ENCODE results near the gene SRBD1.
A peak's percentile ranks its signal among the peaks of the same experiment; 100 is the strongest.

SRBD1 gene

GRCh38 chr2:45595721-45596435 is 15.2 kb downstream of the SRBD1 start:
- DNase-seq, result no peak

GRCh38 chr2:45591073-45591472 is 20.0 kb downstream of the SRBD1 start:
- no peak for DNase-seq

DNA sequence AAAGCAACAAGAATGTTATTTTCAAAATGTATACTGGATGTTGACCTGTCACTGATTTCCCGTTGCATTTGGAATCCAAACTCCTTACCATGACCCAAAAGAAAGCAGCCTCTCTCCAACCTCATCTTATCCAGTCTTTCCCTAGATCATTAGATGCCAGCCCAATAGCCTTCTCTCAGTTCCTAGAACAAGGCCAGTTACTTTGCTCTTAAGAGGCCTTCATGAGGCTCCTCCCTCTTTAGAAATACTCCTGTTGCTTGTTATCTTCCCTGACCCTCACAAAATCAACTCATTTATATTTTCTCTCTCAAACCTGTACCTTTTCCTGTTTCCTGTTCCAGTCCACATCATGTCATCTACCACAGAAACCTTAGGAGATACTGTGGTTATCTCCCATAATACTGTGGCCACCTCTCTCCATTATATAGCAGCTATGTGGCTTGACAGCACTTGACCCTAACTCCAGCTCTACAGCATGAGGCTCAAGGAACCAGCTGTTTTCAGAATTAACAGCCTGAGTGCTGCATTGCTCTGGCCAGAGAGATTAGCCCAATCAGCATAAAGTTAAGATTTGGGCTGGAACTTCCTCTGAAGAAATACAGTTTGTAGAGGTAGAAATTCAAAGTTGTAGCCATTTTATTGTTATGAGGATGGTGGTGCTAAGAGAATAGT is 22.8 kb downstream of the SRBD1 start:
- no peak for DNase-seq

DNA sequence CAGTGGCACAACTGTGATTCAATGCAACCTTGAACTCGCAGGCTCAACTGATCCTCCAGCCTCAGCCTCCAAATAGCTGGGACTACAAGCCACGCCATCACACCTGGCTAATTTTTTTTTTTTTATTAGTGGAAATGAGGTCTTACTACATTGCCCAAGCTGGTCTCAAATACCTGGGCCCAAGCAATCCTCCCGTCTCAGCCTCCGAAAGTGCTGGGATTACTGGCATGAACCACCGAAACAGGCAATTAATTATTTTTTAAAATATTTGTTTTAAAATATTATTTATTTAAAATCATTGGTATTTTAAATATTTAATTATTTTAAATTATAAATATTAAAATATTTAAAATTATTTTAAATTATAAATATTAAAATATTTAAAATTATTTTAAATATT is 24.5 kb downstream of the SRBD1 start:
- no peak for DNase-seq

DNA sequence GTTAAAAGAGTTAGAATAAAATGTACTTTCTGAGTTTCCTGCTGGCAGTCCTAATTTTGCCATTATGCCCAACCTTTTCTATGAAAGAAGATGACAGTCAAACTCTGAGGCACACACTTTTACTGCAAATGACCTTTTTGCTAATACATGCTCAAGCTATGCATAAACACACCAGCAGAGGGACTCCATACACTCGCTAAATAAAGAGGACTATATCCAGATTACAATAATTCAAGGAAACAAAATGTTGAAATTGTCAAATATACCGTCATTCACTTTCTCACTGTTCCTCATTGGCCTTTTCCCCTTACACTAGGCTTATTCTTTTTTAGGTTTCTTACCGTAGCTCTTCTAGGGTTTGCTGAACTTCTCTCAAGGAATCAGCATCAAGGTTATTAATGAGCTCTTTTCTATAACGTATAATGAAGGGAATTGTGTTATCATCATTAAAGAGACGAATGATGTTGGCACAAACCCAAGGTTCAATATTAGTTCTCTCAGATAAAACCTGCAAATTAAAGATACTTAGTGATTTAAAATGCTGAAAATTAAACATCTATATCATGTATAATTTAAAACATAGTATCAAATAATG is 25.7 kb downstream of the SRBD1 start:
- peak; percentile 36 for DNase-seq

DNA sequence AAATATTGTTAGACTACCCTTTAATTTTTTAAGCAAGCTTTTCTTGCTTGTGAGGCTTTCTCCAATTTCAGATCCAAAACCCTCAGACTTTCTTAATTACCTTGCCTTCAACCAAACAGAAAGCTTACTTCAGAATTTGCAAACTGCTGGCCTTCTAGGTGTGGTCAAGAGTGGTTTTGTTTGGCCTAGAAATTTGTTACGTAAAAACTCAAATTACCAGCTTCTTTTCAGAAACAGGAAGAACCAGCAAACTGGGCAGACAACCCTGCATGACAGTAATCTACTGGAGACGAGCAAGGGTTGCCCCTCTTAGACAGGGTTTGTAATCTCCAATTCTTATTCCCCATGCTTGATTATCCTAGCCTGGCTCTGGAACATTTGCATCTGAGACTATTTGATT is 27.1 kb downstream of the SRBD1 start:
- DNase-seq, result no peak

- DNase-seq, result no peak
These were observed 28.5 kb downstream of the SRBD1 start for GRCh38 chr2:45582522-45582921.

DNA sequence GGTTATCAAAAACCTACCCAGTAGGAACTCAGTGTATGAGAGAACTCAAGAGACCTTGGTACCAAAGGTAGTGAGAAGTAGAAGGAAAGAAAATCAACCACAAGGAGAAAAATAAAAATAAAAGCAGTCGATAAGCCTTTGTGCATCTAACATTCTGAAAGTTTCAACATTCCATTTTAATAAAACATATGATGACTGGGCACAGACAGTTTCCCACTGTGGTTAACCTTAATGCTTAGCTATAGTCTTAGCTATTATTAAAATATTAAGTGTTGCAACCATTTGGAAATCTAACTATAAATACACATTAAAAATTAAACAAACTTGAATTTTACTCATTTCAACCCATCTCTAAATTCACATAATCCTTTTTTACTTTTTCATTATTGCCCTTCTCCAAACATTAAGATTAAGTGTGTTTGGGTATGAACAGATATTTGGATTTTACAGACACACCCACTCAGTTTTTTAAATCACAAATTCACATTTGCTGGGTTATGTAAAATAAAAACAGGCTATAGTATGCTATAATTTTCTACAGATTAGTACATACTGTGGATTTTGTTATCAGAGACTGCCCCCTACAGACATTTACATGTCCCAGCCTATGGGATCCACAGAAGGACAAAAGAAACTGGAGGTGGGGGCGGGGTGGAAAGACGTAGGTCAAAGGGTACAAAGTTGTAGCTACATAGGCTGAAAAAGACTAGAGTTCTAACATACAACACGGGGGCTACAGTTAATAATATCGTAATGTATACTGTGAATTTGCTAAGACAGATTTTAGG is 32.8 kb downstream of the SRBD1 start:
- DNase-seq, result no peak

- no peak for DNase-seq
These were observed 33.6 kb downstream of the SRBD1 start for GRCh38 chr2:45577441-45577840.

GRCh38 chr2:45575881-45576280 is 35.2 kb downstream of the SRBD1 start:
- DNase-seq, result no peak

DNA sequence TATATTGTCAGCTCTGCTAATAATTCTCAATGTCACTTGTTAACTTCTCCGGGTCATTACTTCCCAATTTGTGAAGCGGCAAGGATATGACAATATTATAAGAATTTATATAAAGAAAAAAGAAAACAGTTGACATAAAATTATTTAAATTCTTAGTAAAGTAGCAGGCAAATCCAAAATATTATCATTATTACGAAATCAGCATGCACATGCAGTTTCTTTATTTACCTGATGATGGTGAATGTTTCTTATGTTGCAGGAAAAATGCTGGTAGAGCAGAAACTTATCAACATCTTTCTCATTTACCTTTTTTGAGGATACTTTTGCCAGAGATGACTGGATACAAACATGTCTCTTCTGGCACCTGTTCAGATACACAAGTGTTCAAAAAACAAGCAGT is 38.1 kb downstream of the SRBD1 start:
- no peak for DNase-seq

DNA sequence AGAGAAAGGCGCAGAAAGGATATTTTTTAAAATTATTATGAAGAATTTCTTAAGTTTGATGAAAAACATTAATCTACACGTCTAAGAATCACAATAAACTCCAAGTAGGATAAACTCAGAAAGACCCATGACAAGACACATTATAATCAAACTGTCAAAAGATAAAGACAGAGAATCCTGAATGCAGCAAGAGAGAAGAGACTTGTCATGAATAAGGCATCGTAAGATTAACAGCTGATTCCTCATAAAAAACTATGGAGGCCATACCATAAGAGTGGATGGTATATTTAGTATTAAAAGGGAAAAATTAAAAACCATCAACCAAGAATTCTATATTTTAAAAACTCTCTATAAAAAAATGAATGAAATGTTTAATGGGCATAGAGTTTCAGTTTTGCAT is 39.1 kb downstream of the SRBD1 start:
- no peak for DNase-seq

DNA sequence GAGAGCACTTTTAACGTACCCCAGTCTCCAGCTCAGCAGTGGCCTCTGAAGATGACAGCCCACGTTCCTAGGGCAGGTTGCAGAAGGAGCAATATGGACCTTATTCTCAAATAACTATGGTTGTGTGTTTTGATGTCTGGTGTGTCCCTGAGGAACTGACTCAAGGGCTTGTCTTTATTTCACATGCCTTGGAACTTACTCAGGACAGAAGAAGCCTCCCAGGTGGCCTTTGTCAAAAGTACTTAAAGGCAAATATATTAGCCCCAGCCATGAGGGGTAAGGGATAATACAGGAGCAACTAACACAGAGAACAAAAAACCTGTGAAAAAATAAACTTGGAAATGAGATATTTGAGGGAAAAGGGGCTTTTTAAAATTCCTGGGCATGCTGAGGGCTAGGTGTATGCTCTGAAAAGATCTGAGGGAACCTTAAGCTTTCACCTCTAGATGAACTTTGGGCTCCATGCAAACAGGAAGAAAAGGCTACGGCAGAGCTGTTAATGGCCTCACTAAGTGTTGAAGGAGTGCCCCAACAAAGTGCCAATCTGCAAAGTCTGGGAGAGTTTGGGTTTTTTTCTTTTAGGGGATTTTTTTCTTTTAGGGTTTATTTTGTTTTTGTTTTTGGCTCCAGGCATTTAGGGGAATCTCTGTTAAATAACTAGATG is 40.3 kb downstream of the SRBD1 start:
- DNase-seq, result no peak

DNA sequence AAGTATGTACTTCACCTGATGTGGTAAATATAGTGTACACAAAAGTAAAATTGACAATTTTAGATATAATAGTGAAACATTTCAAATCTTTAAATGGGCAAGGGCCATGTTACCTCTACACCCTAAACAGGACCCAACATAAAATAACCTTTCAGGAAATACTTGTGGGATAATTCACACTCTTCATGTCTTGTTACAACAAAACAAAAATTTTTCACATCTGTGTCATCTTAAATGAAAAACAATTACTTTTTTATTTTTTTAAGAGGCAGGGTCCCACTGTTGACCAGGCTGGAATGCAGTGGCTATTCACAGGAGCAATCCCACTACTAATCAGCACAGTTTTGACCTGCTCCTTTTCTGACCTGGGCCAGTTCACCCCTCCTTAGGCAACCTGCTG is 42.1 kb downstream of the SRBD1 start:
- DNase-seq, result no peak

DNA sequence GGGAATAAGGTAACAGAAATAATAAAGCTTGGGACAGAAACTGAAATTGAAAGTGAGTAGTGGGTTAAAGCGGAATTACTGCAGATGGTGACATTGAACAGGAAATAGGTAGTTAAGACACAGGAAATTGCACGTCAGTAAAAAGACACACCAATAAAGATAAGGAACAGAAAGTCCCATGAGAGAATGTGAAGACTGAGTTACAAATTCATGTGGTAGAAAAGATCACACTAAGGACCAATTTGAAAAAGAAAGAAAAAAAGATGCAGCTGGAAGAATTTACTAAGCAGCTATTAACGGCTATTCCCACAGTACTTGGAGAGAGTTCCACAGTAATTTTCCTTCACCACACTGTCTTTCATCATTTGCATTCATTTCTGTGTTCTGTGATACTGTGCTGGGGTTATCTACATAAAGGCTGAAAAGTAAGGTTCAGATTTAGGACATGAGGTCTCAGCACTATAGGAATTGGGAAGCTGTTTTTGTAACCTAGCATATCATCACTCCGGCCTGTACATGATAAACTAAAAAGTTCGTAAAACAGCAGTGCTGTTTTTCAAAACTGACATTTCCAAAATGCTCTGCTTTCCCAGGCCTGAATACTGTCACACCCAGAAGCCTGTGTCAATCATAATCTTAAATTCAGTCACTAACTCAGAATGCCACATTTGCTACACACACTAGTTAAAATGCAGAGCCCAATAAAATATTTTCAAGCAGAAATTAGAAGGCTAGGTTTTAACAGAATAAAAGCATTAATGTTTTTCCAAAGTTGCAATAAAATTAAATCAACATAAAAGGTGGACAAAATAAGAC is 42.9 kb downstream of the SRBD1 start:
- no peak for DNase-seq

DNA sequence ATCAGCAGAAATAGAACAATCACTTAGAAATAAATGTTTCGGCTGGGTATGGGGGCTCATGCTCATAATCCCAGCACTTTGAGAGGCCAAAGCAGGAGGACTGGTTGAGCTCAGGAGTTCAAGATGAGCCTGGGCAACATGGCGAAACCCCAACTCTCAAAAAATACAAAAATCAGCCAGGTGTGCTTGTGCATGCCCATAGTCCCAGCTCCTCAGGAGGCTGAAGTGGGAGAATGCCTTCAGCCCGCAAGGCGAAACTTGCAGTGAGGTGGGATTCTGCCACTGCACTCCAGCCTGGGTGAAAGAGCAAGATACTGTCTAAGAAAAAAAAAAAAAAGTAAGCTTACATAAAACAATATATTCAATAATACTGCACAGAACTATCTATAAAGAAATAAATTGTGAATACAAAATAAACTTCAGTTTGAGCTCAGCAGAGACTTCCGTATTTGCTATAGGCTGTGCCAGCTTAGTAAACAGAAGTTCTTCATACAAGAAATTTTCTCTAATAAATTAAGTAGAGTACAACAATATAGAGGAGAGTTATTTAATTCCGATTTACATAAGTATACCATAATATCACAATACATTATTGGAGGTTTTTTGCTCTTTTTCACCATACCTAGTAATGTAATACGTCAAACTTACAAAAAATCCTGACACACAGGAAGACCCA is 43.6 kb downstream of the SRBD1 start:
- DNase-seq, result no peak

GRCh38 chr2:45559436-45559835 is 51.6 kb downstream of the SRBD1 start:
- no peak for DNase-seq

- DNase-seq, result no peak
These were observed 56.3 kb downstream of the SRBD1 start for GRCh38 chr2:45554742-45555140.

GRCh38 chr2:45554073-45554741 is 56.9 kb downstream of the SRBD1 start:
- DNase-seq, result no peak

DNA sequence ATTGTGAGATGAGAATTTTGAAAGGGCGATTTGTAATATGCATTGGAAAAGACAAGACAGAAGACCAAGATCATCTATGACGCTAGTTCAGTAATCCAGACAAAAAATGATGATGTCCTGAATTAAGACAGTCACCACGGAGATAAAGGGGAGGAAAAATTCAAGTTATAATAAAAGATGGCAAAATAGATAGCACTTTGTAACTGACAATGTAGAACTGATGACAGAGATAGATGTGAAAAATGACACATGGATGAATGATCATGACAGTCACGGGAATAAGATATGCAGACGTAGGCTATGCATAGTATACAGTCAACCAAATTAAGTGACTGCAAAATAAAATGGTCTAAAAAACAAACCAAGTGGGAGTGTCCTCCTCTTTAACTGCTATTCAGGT is 59.2 kb downstream of the SRBD1 start:
- no peak for DNase-seq

DNA sequence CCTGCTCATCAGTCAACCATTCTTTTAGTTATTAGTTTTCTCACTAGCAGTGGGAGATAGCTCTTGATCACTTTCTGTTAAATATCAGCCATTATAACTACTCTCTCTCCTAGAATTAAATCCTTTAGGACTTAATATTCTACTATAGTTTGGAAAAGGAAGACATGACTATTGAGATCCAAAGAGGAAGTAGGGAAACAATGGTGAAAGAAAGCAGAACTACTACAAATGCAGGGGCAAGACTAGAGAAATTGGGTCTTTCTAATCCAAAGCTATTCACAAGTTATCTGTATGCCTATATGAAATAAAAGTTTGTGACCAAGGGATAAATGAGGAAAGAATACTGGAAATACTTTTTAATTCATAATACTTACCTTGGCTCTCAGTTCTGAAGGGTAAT is 65.1 kb downstream of the SRBD1 start:
- no peak for DNase-seq
